ENCODE data around the gene KIF17. TPM values are rescaled to one million over a fixed set of nuclear protein-coding genes. Genes with fewer than 3 reads are reported as not detected.

Gene KIF17
- polyA plus RNA-seq, 1 donor from 2014 or later = 10.0 TPM

DNA sequence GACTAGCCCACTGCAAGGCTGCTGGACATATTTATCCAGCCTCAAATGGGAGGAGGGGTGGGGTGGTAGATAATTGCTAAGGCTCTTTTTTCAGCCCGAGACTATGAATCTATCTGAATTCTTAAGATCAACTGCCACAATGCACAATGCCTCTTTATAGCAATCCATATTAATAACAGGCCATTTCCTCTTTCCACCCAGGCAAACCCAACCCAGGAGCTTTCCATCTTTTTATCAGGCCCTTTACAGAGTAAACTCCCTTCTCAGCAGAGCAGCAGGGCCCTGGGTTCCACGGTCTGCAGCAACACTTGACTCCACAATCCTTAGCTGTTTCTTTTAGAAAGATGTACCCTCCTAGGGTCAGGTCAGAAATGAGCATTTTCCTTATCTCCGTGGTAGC, 57.4 kb downstream of the KIF17 start:
- peak overlapping the region; percentile 70 for H3K27ac ChIP-seq (ENCODE audit: low read length)
- H2AFZ ChIP-seq (ENCODE audit: low read depth, low read length) = peak overlapping the region; percentile 60

DNA sequence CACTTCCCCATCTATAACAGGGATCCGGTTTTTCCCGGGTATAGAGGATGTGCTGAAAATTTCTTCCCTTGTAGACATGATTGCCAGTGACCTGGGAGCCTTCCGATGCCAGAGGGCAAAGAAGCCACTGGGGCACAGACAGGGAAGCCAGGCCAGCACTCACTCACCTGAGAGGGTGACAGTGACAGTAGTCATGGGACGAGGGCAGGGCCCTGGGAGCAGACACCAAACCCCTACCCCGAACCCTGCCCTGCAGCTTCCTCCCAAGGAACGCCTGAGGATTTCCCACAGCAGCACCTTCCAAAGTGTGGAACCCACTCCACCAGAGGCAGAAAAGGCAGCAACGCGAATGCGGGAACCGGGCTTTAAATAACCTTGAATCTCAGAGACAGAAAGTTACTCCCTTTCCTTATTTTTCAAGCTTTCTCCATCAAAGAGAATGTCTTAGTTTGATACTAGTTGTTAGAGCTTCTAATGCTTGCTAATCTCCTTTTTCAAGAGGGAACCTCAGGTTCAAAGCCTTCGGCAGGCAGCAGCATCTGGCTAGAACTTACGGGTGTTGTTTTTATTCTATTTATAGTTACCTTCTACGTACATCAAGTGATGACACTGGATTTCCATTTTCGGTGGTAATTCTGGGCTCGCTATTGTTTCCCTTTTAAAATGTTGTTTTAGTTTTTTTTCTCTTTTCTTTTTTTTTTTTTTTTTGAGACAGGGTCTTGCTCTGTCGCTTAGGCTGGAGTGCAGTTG, 59.5 kb downstream of the KIF17 start:
- Histone ChIP-seq H3K27ac (ENCODE audit: low read length) (no peak overlapping the region), H3K9ac (ENCODE audit: low read length) (no peak overlapping the region), H3K27me3 (ENCODE audit: insufficient read depth, low read depth, low read length) (no peaks in the 10 kb centered on the region), H3K79me2 (replicated peaks; ENCODE audit: insufficient read depth, low read length) (peaks cover 29% of the 10 kb centered on the region), H3K4me2 (ENCODE audit: low read length) (no peak overlapping the region), H3K9me2 (ENCODE audit: insufficient read depth, low read length) (no peaks in the 10 kb centered on the region), H3K4me3 (ENCODE audit: low read length) (no peak overlapping the region), H3K36me3 (ENCODE audit: insufficient read depth, low read length) (no peaks in the 10 kb centered on the region), H3F3A (ENCODE audit: insufficient read depth, low read length, poor library complexity, severe bottlenecking) (no peaks in the 10 kb centered on the region), H4K20me1 (ENCODE audit: insufficient read depth) (peaks cover 4% of the 10 kb centered on the region), H2AFZ (ENCODE audit: low read depth, low read length) (no peak overlapping the region), H3K9me3 (ENCODE audit: low read length) (no peaks in the 10 kb centered on the region)
- TF ChIP-seq, protein P1, sequence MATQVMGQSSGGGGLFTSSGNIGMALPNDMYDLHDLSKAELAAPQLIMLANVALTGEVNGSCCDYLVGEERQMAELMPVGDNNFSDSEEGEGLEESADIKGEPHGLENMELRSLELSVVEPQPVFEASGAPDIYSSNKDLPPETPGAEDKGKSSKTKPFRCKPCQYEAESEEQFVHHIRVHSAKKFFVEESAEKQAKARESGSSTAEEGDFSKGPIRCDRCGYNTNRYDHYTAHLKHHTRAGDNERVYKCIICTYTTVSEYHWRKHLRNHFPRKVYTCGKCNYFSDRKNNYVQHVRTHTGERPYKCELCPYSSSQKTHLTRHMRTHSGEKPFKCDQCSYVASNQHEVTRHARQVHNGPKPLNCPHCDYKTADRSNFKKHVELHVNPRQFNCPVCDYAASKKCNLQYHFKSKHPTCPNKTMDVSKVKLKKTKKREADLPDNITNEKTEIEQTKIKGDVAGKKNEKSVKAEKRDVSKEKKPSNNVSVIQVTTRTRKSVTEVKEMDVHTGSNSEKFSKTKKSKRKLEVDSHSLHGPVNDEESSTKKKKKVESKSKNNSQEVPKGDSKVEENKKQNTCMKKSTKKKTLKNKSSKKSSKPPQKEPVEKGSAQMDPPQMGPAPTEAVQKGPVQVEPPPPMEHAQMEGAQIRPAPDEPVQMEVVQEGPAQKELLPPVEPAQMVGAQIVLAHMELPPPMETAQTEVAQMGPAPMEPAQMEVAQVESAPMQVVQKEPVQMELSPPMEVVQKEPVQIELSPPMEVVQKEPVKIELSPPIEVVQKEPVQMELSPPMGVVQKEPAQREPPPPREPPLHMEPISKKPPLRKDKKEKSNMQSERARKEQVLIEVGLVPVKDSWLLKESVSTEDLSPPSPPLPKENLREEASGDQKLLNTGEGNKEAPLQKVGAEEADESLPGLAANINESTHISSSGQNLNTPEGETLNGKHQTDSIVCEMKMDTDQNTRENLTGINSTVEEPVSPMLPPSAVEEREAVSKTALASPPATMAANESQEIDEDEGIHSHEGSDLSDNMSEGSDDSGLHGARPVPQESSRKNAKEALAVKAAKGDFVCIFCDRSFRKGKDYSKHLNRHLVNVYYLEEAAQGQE (IDR thresholded peaks at IDR 0.05; ENCODE audit: borderline replicate concordance) = no peak
- TF ChIP-seq POLR2AphosphoS5 (IDR thresholded peaks at IDR 0.05) (no peak), SMC3 (conservative IDR thresholded peaks at IDR 0.05; ENCODE audit: poor library complexity) (no peak), RAD21 (conservative IDR thresholded peaks at IDR 0.05) (no peak), MXI1 (conservative IDR thresholded peaks at IDR 0.05; ENCODE audit: poor library complexity, severe bottlenecking) (no peak), EZH2 (IDR thresholded peaks at IDR 0.05; ENCODE audit: borderline replicate concordance, insufficient read depth, low read length, poor library complexity, severe bottlenecking) (no peak), CTCF (IDR thresholded peaks at IDR 0.05; ENCODE audit: poor library complexity, severe bottlenecking) (no peak), EP300 (conservative IDR thresholded peaks at IDR 0.05; ENCODE audit: poor library complexity, severe bottlenecking) (no peak), TAF1 (IDR thresholded peaks at IDR 0.05; ENCODE audit: low read depth) (no peak)

More for the DNA sequence above, 57.4 kb downstream of the KIF17 start:
- TF ChIP-seq RAD21 (conservative IDR thresholded peaks at IDR 0.05) (no peak), POLR2AphosphoS5 (IDR thresholded peaks at IDR 0.05) (no peak)
- H3K4me2 ChIP-seq (ENCODE audit: low read length) = peak overlapping the region; percentile 100
- no peaks in the 10 kb centered on the region for H3K9me3 ChIP-seq (ENCODE audit: low read length)
- H3K9me2 ChIP-seq (ENCODE audit: insufficient read depth, low read length) = no peaks in the 10 kb centered on the region
- peak overlapping the region; percentile 98 for H3K4me3 ChIP-seq (ENCODE audit: low read length)
- peak overlapping the region; percentile 89 for H3K9ac ChIP-seq (ENCODE audit: low read length)
- H3K36me3 ChIP-seq (ENCODE audit: insufficient read depth, low read length) = no peaks in the 10 kb centered on the region
- peaks cover 4% of the 10 kb centered on the region for H4K20me1 ChIP-seq (ENCODE audit: insufficient read depth)
- H3K79me2 ChIP-seq (replicated peaks; ENCODE audit: insufficient read depth, low read length) = peaks cover 29% of the 10 kb centered on the region
- no peaks in the 10 kb centered on the region for H3F3A ChIP-seq (ENCODE audit: insufficient read depth, low read length, poor library complexity, severe bottlenecking)
- H3K27me3 ChIP-seq (ENCODE audit: insufficient read depth, low read depth, low read length) = no peaks in the 10 kb centered on the region

All from neural cell (in vitro differentiated cells).